DMS53 treated with DMSO at 0.1 percent for 48 hours (cell line): ENCODE data around the gene TBCD.
"Not testable (repeated sequence)": the region's sequence is repeated elsewhere in the genome, so short reads cannot be mapped to it uniquely, and the experiment has no call there.

ENCODE experiments used
- DNase-seq: peaks from one replicate; lab custom pipeline; 2025; ENCODE audit not compliant: unreplicated experiment; lab: John Stamatoyannopoulos, UW

The TBCD gene

GRCh38 chr17:82989051-82989450 is 237.2 kb downstream of the TBCD start:
- not testable (repeated sequence) for DNase-seq

GRCh38 chr17:82989881-82990280 is 238.0 kb downstream of the TBCD start:
- DNase-seq, result no peak

DNA sequence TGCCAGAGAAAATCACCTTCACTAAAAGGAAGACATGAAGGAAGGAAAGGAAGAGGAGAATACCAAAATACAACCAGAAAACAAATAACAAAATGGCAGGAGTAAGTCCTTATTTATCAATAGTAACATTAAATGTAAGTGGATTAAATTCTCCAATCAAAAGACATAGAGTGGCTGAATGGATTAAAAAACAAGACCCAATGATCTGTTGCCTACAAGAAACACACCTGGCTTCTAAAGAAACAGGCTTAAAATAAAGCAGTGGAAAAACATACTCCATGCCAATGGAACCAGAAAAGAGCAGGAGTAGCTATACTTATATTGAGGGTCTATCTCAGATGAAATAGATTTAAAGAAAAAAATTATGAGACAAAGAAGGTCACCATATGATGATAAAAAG is 241.1 kb downstream of the TBCD start:
- no peak for DNase-seq
